ENCODE data around the gene DDAH1. TPM values are rescaled to one million over a fixed set of nuclear protein-coding genes. Genes with fewer than 3 reads are reported as not detected.

The DDAH1 gene
- total and polyA plus RNA-seq, 4 donors: 13.6 to 57.2 (median 38.7) TPM

GRCh38 chr1:85300140-85300539 is 164.8 kb downstream of the DDAH1 start:
- Histone ChIP-seq H3K27me3 (ENCODE audit: control insufficient read depth in 3 of 3, insufficient read depth in 3 of 3, low read length in 2 of 3) (no peaks in the 10 kb centered on the region), H3K36me3 (ENCODE audit: control insufficient read depth in 4 of 4, insufficient read depth in 4 of 4, low read length in 4 of 4) (no peaks in the 10 kb centered on the region), H3K27ac (ENCODE audit: low read depth in 1 of 2, low read length in 1 of 2) (no peak overlapping the region), H3K4me1 (ENCODE audit: control insufficient read depth in 5 of 5, insufficient read depth in 5 of 5, low read length in 5 of 5) (peaks cover 5 to 22% (median 16%) of the 10 kb centered on the region in 5 donors), H3K9ac (ENCODE audit: insufficient read depth in 1 of 2, low read length in 2 of 2) (no peak overlapping the region), H3K9me3 (ENCODE audit: control insufficient read depth in 4 of 4, insufficient read depth in 3 of 4, low read length in 3 of 4) (no peaks in the 10 kb centered on the region), H3K4me3 (no peak overlapping the region)
- no peak for DNase-seq
- WGBS, 2 donors: 84 to 96% methylated on average over 3 of the region's 3 CpGs
- TF ChIP-seq, protein P1, sequence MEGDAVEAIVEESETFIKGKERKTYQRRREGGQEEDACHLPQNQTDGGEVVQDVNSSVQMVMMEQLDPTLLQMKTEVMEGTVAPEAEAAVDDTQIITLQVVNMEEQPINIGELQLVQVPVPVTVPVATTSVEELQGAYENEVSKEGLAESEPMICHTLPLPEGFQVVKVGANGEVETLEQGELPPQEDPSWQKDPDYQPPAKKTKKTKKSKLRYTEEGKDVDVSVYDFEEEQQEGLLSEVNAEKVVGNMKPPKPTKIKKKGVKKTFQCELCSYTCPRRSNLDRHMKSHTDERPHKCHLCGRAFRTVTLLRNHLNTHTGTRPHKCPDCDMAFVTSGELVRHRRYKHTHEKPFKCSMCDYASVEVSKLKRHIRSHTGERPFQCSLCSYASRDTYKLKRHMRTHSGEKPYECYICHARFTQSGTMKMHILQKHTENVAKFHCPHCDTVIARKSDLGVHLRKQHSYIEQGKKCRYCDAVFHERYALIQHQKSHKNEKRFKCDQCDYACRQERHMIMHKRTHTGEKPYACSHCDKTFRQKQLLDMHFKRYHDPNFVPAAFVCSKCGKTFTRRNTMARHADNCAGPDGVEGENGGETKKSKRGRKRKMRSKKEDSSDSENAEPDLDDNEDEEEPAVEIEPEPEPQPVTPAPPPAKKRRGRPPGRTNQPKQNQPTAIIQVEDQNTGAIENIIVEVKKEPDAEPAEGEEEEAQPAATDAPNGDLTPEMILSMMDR (IDR thresholded peaks at IDR 0.05; ENCODE audit: control extremely low read depth, extremely low read depth): no peak
- no peak for ATAC-seq (ENCODE audit: insufficient read depth, low FRiP score)

DNA sequence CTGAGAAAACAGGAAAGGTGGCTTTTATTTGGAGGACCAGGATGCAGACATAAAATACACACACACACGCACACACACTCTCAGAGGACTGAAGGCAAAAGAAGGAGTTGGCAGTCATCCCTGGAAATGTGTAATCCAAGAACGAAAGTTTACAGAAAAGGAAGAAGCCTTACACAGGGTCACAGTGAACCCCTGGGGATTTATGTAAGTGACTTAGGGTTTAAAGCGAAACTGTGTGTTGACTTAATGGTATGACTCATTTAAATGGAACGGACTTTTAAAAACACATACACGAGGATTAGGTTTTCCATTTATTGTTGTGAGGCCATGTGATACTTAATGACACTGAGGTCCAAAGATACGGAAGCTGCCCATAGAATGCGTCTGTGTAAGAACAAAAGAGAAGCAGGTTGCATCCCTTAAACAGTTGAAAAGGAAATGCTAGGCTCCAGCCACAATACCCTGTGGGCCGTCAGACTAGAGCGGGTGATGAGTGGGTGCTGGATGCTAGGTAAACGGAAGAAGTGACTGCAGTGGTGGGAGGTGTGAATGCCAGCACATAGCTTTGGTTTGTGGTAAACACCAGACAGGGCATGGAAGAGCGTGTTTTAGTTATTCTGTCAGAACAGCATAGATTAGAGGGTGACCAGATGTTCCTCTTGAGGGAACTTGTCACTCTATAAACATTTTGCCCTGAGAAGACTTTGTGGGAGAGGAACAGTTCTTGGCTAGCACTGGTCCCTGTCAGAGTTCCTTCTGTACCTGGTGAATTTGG is 166.9 kb downstream of the DDAH1 start:
- no peak overlapping the region for H3K4me3 ChIP-seq
- DNase-seq (peak; percentile 75 to 99 (median 96)), ATAC-seq (ENCODE audit: insufficient read depth, low FRiP score) (peak; percentile 63)
- H3K36me3 ChIP-seq (ENCODE audit: control insufficient read depth in 4 of 4, insufficient read depth in 4 of 4, low read length in 4 of 4): no peaks in the 10 kb centered on the region
- peak overlapping the region in 1 of 2 donors; percentile 91 for H3K27ac ChIP-seq (ENCODE audit: low read depth in 1 of 2, low read length in 1 of 2)
- no peaks in the 10 kb centered on the region for H3K27me3 ChIP-seq (ENCODE audit: control insufficient read depth in 3 of 3, insufficient read depth in 3 of 3, low read length in 2 of 3)
- TF ChIP-seq, protein P1 (IDR thresholded peaks at IDR 0.05; ENCODE audit: control extremely low read depth, extremely low read depth): no peak
- H3K4me1 ChIP-seq (ENCODE audit: control insufficient read depth in 5 of 5, insufficient read depth in 5 of 5, low read length in 5 of 5): peaks cover 5 to 26% (median 13%) of the 10 kb centered on the region in 5 donors
- 29 to 62% methylated on average over 11 of the region's 11 CpGs for WGBS, 2 donors
- H3K9ac ChIP-seq (ENCODE audit: insufficient read depth in 1 of 2, low read length in 2 of 2): peak overlapping the region in 1 of 2 donors; percentile 53
- no peaks in the 10 kb centered on the region for H3K9me3 ChIP-seq (ENCODE audit: control insufficient read depth in 4 of 4, insufficient read depth in 3 of 4, low read length in 3 of 4)

- Histone ChIP-seq H3K27me3 (ENCODE audit: control insufficient read depth in 3 of 3, insufficient read depth in 3 of 3, low read length in 2 of 3) (no peaks in the 10 kb centered on the region), H3K4me1 (ENCODE audit: control insufficient read depth in 5 of 5, insufficient read depth in 5 of 5, low read length in 5 of 5) (peaks cover 5 to 26% (median 13%) of the 10 kb centered on the region in 5 donors), H3K27ac (ENCODE audit: low read depth in 1 of 2, low read length in 1 of 2) (peak overlapping the region in 1 of 2 donors; percentile 72), H3K9ac (ENCODE audit: insufficient read depth in 1 of 2, low read length in 2 of 2) (peak overlapping the region in 1 of 2 donors; percentile 53), H3K9me3 (ENCODE audit: control insufficient read depth in 4 of 4, insufficient read depth in 3 of 4, low read length in 3 of 4) (no peaks in the 10 kb centered on the region), H3K4me3 (no peak overlapping the region), H3K36me3 (ENCODE audit: control insufficient read depth in 4 of 4, insufficient read depth in 4 of 4, low read length in 4 of 4) (no peaks in the 10 kb centered on the region)
- TF ChIP-seq, protein P1 (IDR thresholded peaks at IDR 0.05; ENCODE audit: control extremely low read depth, extremely low read depth): no peak
- no peak for ATAC-seq (ENCODE audit: insufficient read depth, low FRiP score)
- 30 to 71% methylated on average over 1 of the region's 1 CpG for WGBS, 2 donors
- DNase-seq: no peak
Observed at GRCh38 chr1:85297538-85297854, 167.5 kb downstream of the DDAH1 start.
